HL-60/S4 treated with phorbol 12-myristate 13-acetate at 8.2 ng/mL for 4 days and 3 days (cell line): ENCODE data around the gene CAV3.

ENCODE experiments used
- in situ Hi-C: fragments of 300-500 bp; cut with MboI; formaldehyde crosslinking; loops from 2 replicates; pipeline ENCODE4 v1.15.0; 2022; ENCODE audit warnings: low sequenced_read_pairs

The CAV3 gene

DNA sequence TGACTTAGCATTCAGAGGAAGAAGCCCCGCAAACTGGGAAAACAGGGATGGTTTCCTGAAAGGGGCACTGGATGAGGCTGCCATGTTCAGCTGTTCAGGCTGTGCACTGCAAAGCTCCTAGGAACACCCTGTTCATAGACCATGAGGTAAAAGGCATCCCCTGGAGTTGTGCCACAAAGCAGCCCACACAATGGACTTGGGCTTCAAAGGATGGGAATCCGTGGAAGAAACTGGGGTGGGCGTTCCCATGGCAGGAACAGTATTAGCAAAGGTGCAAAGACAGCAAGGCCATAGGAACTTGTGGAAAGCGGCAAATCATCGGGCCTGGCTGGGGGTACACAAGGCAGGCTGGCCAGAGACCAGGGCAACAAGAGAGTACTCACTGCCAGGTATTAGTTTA, 26.9 kb downstream of the CAV3 start:
- in situ Hi-C loops, result no loop called here

DNA sequence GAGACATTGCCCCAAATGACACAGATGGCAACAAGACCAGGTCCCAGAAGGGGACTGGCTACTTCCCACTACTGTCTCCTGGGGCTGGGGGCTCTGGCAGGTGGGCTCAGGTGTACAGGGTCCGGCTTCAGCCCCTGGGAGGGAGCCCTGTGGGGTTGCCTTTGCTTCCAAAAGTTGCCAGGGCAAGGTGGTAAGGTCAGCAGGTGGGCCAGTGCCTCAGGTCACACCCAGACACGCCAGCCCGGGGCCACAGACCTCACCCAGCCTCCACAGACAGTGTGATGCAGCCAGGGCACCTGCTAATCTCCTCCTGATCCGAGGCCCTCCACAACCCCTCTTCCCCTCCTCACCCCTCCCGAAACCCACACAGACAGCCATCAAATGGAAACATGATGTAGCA, 28.3 kb downstream of the CAV3 start:
- in situ Hi-C loops, result no loop called here

DNA sequence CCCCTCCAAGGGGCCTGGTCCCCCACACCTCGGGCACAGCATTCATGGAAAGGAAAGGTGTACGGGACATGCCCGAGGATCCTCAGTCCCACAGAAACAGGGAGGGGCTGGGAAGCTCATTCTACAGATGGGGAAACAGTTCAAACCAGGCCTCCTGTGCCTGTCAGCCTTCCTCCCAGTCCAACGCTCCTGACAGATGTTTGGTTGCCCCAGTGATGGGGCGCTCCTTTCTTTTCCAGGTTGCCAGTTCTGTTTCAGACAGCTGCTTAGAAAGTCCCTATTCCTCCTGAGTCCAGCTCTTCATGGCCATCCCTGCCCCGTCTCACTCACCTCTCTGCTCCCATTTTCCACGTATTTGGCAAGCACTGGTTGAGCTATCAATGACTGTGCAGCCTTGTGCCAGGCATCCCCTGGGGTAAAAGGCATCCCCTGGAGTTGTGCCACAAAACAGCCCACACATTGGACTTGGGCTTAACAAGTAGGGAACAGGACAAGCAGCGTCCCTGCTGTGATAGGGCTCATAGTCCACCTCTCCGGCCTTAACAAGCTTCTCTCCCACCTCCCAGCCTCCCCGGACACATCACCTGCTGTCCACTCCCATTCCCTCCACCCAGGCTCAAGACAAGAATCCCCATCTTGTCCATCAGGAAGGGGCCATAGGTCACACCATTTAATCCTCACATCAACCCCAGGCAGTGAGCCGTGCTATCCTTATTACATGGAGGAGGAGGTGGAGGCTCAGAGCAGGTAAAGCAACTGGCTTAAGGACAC, 29.2 kb downstream of the CAV3 start:
- in situ Hi-C loops, result no loop called here

DNA sequence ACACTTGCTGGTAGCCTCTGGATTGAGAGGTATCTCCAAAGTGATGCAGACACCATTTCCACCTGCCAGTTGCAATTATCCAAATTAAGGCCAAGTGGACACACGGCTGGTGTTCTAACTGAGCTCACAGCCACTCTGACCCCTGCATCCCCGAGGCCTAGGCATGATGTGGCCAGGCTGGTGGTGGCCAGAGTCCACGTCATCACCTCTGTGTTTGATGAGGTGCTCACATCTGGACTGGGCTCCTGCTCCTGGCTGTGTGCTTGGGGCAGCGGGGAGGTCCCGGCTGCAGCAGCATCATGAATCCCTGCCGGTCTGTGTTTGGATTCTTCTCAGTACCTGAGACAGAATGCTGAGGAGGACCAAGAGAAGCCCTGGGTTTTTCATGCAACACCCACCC, 30.9 kb downstream of the CAV3 start:
- in situ Hi-C loops, result no loop called here

DNA sequence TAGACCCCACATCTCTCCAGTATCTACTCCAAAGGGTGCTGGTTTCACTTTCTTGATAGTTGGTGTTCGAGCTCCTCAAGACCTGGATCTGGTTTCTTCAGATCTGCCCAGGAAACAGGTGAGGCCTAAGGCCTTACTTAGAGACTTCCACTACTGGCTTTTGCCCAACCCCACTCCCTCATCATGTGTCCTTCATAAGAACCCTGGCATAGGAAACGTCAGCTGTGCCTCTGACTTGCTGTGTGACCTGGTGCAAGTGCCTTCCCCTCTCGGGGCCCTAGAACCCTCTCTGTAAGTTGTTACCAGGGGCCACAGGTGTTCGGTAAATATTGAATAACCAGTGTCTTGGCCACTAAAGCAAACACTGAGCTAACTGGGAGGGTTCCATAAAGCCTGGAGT, 31.9 kb downstream of the CAV3 start:
- in situ Hi-C loops, result no loop called here

DNA sequence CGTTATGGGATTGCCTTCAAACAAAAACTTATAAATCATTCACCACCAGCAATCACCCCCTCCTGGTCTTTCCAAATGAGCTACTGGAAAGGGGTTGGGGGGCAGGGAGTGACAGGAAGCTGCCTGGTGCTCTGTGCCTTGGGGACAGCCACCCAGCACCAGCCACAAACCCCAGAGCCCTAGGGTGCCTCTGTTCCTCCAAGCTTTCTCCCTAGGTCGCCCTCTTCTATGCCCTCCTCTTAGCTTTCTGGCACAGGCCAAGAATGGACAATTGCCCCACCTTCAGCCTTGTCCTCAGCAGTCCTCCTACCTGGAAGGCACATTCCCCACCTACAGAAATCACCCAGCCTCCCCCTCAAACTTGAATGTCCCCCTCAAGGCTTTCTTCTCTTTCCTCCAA, 32.5 kb downstream of the CAV3 start:
- in situ Hi-C loops, result no loop called here

DNA sequence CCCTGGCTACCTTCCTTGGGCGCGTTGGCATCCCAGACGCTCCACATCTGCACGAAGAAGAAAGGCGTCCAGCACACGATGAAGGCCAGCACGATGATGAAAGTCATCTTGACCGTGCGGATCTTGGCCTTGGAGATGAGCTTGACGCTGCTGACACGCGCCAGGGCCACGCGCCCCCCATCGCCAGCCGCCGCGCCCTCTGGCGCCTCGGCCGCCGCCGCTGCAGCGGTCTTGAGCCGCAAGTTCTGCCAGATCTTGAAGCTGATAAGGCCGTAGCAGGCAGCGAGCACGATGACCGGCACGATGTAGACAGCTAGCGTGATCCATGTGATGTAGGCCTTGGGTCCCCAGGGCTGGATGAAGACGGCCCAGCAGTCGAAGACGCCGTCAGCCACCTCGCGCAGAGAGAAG, 33.7 kb downstream of the CAV3 start:
- in situ Hi-C loops, result no loop called here

DNA sequence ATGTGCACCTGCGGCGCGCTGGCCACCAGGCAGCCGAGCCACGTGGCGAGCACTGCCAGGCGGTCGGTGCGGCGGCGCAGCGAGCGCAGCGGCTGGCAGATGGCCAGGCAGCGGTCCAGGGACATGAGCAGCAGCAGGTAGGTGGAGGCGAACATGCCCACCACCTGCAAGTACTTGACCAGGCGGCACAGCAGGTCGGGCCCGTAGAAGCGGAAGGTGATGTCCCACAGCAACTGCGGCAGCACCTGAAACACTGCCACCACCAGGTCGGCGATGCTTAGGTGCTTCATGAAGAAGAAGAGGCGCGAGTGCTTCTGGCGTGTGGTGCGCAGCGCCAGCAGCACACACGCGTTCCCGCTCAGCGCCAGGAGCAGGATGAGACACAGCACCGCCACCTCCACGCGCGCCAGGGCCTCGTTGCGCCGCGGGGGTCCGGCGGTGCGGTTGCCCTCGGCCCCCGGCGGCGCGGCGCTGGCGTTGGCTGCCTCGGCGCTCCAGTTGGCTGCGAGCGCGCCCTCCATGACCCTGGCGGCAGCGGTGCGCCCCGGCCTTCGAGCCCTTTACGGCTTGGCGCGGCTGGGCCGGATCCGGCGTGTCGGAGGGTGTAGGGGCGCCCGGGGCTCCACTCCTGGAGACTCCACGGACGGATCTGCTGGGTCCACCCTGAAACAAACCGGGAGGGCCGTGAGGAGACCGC, 34.2 kb downstream of the CAV3 start:
- in situ Hi-C loops, result no loop called here

DNA sequence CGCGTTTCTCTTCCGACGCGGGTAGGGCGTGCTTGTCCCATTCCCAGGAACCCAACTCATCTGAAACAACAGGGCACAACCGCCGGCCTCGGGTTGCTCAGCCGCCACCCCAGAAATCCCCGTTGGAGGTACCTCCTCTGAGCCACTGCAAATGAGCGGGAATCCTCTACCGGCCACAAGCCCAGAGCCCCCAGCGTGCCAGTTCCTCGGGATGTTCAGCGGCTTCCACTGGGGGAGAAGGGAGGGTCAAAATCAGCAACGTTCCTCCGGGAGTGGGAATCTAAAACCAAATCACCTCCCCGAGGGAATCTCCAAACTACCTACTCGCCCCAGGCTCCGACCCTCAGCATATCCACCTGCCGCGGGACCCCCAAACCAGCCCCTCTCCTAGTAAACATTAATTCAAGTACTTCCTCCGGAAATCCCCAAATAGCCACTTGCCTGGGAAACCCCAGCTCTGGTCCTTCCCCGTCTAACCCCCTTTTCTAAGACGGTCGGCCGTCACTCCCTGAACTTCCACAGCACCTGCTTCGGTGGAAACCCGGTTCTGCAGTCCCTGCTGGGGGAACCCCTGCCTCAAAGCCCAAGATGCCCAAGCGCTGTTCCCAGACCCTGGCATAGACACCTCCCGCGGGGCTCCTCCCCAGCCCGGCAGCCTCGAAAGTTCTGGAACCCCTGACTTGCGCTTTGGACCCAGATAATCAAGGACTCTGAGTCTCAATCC, 34.9 kb downstream of the CAV3 start:
- in situ Hi-C loops, result no loop called here

DNA sequence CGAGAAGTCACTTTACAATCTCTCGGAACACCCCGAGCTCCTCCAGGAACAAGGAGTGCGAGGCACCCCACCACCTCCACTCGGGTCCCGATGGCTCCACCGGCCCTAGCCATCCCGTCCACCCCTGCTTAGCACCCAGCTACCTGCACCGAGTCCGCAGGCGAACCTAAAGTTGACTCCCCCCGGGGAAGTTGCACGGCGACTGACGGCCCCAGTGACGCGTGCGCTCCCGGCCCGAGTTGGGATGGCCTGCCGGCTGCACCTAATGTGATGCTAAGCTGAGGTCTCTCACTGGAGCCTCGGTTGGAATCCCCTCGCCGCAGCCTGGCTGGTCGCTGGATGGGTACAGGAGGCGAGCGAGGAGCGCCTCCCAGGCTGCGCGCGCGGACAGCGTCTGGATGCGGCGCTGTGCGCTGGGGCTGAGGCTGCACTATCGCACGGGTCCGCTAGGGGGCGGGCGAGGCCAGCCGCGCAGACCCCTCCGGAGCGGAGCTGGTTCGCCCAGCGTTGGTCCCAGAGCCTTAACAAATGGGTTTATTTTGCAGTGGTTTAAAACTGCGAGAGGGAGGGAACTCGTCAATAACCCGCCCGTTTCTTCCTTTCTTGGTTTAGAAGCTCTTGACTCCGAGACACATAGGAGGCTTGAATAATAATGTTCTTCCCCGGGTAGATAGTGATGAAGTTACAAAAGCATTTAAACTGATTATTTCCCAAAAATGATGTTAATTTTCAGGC, 35.7 kb downstream of the CAV3 start, which contains the start of gene OXTR:
Gene OXTR (minus strand): TSS at position 526 of the 735 bp plus-strand sequence. CDS start 1,426 bp downstream, outside the sequence.
- in situ Hi-C loops, result no loop called here

DNA sequence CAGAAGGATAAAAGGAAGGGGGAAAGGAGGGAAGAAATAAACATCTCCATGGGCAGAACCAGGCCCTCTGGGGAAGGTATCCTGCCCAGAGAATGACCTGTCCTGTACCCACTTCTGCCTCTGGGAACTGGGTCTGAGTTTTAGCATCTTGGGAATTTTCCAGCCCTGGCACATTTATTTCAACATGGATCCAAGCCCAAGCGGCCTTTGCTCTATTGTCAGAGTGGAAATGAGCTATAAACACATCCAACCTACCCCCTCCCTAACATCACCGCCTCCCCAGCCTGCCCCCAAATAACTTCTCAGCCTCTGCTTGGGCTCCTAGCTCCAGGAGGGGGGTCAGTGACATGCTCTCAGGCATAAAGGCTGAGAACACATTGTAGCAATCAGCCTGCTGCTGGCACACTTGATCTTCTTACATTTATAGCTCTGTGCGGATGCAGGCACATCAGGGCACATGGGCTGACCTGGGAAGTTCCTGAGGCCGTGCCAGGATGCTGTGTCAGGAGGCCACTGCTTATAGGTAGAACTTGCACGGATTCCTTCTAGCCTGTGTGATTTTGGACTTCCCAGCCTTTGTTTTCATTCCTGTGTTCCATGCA, 40.4 kb downstream of the CAV3 start:
- in situ Hi-C loops, result no loop called here

DNA sequence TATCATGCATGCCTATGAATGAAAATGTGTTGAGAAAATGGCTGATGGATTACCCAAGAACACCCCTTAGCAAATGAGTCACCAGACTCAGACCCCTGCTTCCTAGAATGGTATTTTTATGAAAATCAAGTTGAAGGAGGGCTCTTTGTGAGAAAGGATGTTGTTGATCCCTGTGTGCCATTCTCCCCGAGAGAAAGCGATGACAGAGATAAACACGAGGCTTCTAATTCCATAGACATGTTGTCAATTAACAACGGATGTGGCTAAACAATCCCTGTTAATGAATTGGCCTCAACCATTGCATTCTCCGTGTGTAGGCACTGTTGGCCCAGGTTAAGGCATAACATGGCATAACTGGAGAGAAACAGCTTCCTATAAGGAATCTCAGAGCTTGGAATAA, 41.6 kb downstream of the CAV3 start:
- in situ Hi-C loops, result no loop called here

DNA sequence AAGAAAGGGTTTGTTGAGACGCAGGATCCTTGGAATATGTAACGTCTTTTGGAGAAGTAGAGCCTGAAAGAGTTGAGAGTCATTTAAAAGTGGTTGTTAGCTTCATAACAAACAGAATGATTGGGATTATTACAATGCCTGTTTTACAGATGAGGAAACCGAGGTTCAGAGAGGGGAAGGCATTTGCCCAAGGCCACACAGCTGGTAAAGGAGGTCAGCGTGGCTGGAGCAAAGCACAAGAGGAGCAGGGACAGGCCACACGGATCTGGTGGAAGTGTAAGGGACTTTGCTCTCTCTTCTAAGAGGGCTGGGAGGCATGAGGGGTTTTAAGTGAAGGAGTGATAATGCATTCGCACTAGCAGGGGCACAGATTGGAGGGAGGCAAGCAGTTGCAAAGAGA, 42.0 kb downstream of the CAV3 start:
- in situ Hi-C loops, result no loop called here

DNA sequence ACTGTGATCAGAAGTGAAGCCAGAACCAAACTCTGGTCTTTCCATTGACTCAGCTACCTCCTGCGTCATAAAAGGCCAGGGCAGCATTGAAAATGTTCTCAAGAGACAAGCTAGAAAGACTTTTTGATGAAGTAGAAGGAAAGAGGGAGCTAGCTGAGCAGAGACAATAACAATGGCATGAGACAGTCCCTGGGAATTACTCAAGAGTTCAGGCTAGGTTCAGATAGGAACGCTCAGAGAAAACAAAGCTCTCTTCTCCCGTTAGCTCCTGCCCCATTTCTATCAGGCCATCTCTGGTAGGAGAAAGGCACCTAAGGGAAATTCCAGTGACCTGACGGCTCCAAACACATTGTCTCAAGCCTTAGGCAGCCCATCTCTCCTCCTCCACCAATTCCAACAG, 42.8 kb downstream of the CAV3 start:
- in situ Hi-C loops, result no loop called here

DNA sequence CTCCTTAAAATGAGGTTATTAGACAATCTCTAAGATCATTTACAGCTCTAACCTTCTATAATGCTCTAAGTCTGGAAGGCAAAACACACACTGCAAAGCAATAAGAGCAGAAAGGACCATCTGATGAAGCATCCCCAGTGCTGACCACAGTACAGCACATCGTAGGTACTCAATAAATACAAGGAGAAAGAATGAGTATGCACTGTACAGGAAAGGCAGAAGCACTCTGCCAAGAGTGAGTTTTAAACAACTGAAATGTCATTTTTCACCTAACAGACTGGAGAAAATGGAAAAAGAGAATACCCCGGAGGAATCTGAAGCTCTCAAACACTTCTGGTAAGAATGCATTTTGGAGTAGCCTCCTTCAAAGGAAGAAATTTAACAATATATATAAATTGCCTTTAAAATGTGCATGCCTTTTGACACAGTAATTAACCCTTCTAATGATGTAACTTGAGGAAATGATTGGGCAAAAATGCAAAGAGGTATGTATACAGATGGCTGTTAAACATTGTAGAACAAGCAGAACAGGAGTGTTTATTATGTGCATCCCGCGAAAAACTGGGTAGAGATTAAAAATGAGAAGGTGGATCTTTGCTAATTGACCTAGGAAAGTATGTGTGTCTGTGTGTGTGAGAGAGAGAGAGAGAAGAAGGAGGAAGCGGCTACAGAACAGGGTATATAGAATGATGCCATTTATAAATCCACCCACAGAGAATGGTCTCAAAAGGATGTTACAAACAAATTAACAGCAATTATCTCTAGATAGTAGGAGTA, 43.8 kb downstream of the CAV3 start:
- in situ Hi-C loops, result no loop called here

DNA sequence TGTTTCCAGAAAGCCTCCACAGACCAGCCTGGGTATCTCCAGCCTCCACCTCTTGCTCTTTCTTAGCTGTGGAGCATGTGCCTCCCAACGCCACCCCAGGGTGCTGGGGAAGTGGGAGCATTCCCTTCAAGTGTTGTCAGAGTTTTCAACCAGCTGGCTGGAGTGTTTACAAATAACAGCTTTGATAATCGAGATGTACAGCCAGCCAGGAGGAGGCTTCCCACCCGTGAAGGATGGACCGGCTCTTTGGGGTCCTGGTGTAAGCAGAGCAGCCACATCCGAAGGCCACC, 44.3 kb downstream of the CAV3 start:
- in situ Hi-C loops, result no loop called here

DNA sequence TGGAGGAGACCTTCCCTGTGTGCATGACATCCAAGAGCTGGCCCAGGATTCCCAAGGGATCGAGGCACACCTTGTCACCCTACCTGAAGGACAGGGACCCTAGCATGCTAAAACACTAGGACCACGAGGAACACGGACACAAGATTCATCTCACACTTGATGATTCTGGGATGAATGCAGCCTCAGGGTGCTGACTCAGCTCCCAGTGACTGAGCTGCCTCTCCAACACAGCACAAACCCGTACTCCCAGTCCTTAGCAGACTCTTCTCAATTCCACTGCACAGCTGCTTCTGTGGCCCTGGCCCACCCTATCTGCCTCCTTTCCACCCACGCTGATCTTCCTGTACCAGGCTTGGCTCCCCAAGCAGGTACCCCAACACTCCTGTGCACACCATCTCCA, 44.9 kb downstream of the CAV3 start:
- in situ Hi-C loops, result no loop called here

DNA sequence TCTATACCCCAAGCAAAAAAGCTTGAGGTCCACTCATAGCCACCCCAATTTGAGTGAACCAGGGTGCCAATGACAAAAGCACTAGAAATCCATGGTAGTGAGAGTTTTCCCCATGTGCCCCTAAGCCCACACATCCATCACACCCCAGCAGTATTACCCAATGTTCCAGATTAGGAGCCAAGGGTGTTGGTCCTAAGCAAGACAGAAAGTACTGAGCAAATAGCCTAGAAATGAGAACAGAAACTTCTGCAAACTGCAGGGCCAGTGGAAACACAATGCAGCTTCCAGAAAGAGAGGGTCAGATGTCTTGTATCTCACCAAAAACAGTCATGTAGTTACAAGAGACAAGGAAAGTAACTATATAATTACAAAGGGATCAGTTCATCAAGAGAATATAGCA, 46.7 kb downstream of the CAV3 start:
- in situ Hi-C loops, result no loop called here

DNA sequence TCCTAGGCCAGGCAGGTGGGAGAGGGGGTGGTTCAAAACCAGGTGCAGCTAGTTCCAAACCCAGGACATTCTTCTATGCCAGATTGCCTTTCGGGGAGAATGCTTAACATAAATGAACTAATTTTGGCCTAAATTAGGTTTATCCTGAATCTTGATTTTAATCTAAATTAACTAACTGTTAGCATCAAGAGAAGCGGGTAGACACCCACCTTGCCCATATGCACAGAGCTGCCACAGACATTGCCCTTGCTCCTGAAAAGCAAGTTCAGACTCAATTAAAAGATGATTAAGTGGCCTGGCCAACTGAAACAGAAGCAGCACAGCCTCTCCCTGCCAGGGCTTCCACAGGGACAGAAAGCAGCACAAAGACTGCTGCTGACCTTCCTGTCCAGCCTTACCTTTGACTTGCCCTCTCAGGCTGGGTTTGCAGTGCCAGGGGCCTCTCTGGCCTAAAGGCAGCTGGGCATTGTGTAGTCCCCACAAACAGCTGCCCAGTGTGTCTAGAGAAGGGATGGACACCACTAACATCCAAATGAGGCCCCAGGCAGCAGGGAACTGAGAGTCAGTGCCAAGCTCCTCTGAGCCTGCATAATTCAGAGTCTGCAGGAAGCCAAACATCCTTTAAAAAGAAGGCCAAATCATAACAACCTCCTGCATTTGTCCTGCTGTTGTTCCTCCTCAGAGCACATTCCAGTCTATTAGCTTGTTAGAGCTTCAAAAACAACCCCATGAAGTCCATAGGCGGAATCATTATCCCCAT, 51.3 kb downstream of the CAV3 start:
- in situ Hi-C loops, result no loop called here

DNA sequence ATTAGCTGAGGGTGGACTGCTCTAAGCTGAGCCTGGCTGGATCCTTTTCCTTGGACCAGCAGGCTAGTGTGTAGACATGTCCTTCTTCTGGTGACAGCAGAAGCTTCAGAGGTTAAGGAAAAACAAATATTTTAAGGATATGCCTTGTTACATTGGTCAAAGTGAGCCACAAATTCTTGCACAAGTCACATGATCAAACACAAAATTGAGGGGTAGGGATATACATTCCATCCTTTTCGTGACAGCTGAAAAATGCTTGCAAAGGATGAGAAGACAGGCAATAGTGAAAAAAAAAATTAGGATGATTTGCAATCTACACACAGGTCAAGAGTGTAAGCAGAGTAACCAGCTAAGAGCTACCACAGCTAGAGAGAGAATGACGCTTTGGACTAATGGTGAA, 56.9 kb downstream of the CAV3 start:
- in situ Hi-C loops, result no loop called here
